Measurements from ENCODE around the gene MTMR12. TPM values are rescaled to one million over a fixed set of nuclear protein-coding genes. Genes with fewer than 3 reads are reported as not detected.

The MTMR12 gene
- polyA plus RNA-seq, 1 donor (not counting 4 experiments of a cell fraction or from before 2014, with no cell fraction given): 17.1 TPM

GRCh38 chr5:32201122-32201753 is 111.5 kb downstream of the MTMR12 start:
- Histone ChIP-seq H3K79me2 (ENCODE audit: control insufficient read depth, insufficient read depth, low read length) (no peaks in the 10 kb centered on the region), H3K27ac (ENCODE audit: control insufficient read depth, insufficient read depth, low read length) (no peak overlapping the region), H3K4me3 (ENCODE audit: control insufficient read depth in 2 of 3, extremely low read depth in 1 of 3, insufficient read depth in 2 of 3, low read depth in 1 of 3, low read length in 3 of 3) (no peak overlapping the region), H4K20me1 (ENCODE audit: control insufficient read depth, extremely low read depth, insufficient read depth, low read length) (no peaks in the 10 kb centered on the region), H3K27me3 (ENCODE audit: control insufficient read depth, extremely low read depth, insufficient read depth, low read length) (no peaks in the 10 kb centered on the region), H3K9me3 (ENCODE audit: control insufficient read depth, low read depth, low read length) (no peaks in the 10 kb centered on the region), H3K4me2 (ENCODE audit: control insufficient read depth, extremely low read depth, insufficient read depth, low read depth, low read length) (no peak overlapping the region), H3K36me3 (ENCODE audit: control insufficient read depth in 2 of 2, extremely low read depth in 1 of 2, insufficient read depth in 2 of 2, low read length in 2 of 2) (no peaks in the 10 kb centered on the region), H3K9ac (ENCODE audit: control insufficient read depth, extremely low read depth, insufficient read depth, low read length) (no peak overlapping the region), H2AFZ (ENCODE audit: control insufficient read depth, low read length) (no peak overlapping the region), H3K9me1 (ENCODE audit: control insufficient read depth, extremely low read depth, insufficient read depth, low read length) (no peaks in the 10 kb centered on the region), H3K4me1 (ENCODE audit: control insufficient read depth, extremely low read depth, insufficient read depth, low read length) (peaks cover 4% of the 10 kb centered on the region)
- TF ChIP-seq EZH2 (IDR thresholded peaks at IDR 0.05; ENCODE audit: low read length): no peak
- no peak for TF ChIP-seq CTCF (optimal IDR thresholded peaks at IDR 0.05 in 1 of 3, IDR thresholded peaks at IDR 0.05 in 1 of 3, conservative IDR thresholded peaks at IDR 0.05 in 1 of 3; ENCODE audit: extremely low read depth in 1 of 3, insufficient read depth in 2 of 3, low read length in 3 of 3)
- dilution Hi-C loops (cut with MboI; ENCODE audit: extremely low pct_ligation_motif_present, low sequenced_read_pairs): no loop called here
- FAIRE-seq: no peak
- DNase-seq (ENCODE audit: low read depth, low spot score): no peak

GRCh38 chr5:32197032-32197431 is 115.7 kb downstream of the MTMR12 start:
- no peaks in the 10 kb centered on the region for H3K79me2 ChIP-seq (ENCODE audit: control insufficient read depth, insufficient read depth, low read length)
- H3K4me2 ChIP-seq (ENCODE audit: control insufficient read depth, extremely low read depth, insufficient read depth, low read depth, low read length): no peak overlapping the region
- H2AFZ ChIP-seq (ENCODE audit: control insufficient read depth, low read length): no peak overlapping the region
- peaks cover 4% of the 10 kb centered on the region for H3K4me1 ChIP-seq (ENCODE audit: control insufficient read depth, extremely low read depth, insufficient read depth, low read length)
- TF ChIP-seq EZH2 (IDR thresholded peaks at IDR 0.05; ENCODE audit: low read length) (no peak), CTCF (optimal IDR thresholded peaks at IDR 0.05 in 1 of 3, IDR thresholded peaks at IDR 0.05 in 1 of 3, conservative IDR thresholded peaks at IDR 0.05 in 1 of 3; ENCODE audit: extremely low read depth in 1 of 3, insufficient read depth in 2 of 3, low read length in 3 of 3) (no peak)
- no peaks in the 10 kb centered on the region for H4K20me1 ChIP-seq (ENCODE audit: control insufficient read depth, extremely low read depth, insufficient read depth, low read length)
- dilution Hi-C loops (cut with MboI; ENCODE audit: extremely low pct_ligation_motif_present, low sequenced_read_pairs): no loop called here
- H3K9me3 ChIP-seq (ENCODE audit: control insufficient read depth, low read depth, low read length): no peaks in the 10 kb centered on the region
- no peak for FAIRE-seq
- H3K36me3 ChIP-seq (ENCODE audit: control insufficient read depth in 2 of 2, extremely low read depth in 1 of 2, insufficient read depth in 2 of 2, low read length in 2 of 2): no peaks in the 10 kb centered on the region
- H3K27ac ChIP-seq (ENCODE audit: control insufficient read depth, insufficient read depth, low read length): no peak overlapping the region
- no peak for DNase-seq (ENCODE audit: low read depth, low spot score)
- no peaks in the 10 kb centered on the region for H3K9me1 ChIP-seq (ENCODE audit: control insufficient read depth, extremely low read depth, insufficient read depth, low read length)
- no peak overlapping the region for H3K9ac ChIP-seq (ENCODE audit: control insufficient read depth, extremely low read depth, insufficient read depth, low read length)
- H3K27me3 ChIP-seq (ENCODE audit: control insufficient read depth, extremely low read depth, insufficient read depth, low read length): no peaks in the 10 kb centered on the region
- H3K4me3 ChIP-seq (ENCODE audit: control insufficient read depth in 2 of 3, extremely low read depth in 1 of 3, insufficient read depth in 2 of 3, low read depth in 1 of 3, low read length in 3 of 3): no peak overlapping the region
